OCI-LY7 (cell line): Measurements from ENCODE around the gene PLXNB2. TPM values are rescaled to one million over a fixed set of nuclear protein-coding genes. Genes with fewer than 3 reads are reported as not detected.
"Not testable (repeated sequence)": the region's sequence is repeated elsewhere in the genome, so short reads cannot be mapped to it uniquely, and the experiment has no call there.

Source experiments
- BruUV-seq: library from RNA; stranded (reverse); fragments of 400-500 nt; replicated peaks from 2 replicates; lab custom pipeline; 2021; lab: Mats Ljungman, UMichigan
- CTCF ChIA-PET: fragments of 300-600 bp; sonication (Branson Sonifier 250); formaldehyde crosslinking; loops from one replicate; lab custom pipeline; 2022; ENCODE audit warnings: antibody characterized with exemption; ENCODE audit not compliant: unreplicated experiment; lab: Charles Lee
- POLR2A ChIA-PET: fragments of 300-600 bp; sonication (Branson Sonifier 250); formaldehyde crosslinking; loops from one replicate; lab custom pipeline; 2022; ENCODE audit warnings: antibody characterized with exemption; lab: Charles Lee
- DNase-seq: peaks from one replicate; pipeline ENCODE4 v3.0.0-alpha.2; 2015; ENCODE audit warnings: low spot score
- H2AFZ ChIP-seq: fragments of 200-600 bp; sonication (generic), shearing (Covaris generic); 2 replicates; pipeline ENCODE4 v1.6.1; 2014; ENCODE audit warnings: mild to moderate bottlenecking, antibody characterized with exemption, low read length, moderate library complexity
- H3K27ac ChIP-seq: fragments of 200-600 bp; sonication (generic); 2 replicates; pipeline ENCODE4 v1.5.1; 2014; ENCODE audit warnings: mixed run types, low read depth, mild to moderate bottlenecking, moderate library complexity, low read length, inconsistent platforms; ENCODE audit not compliant: poor library complexity, severe bottlenecking
- H3K36me3 ChIP-seq: fragments of 200-600 bp; sonication (generic); 2 replicates; pipeline ENCODE4 v1.6.1; 2014; ENCODE audit warnings: mild to moderate bottlenecking, antibody characterized with exemption, low read length, moderate library complexity, mixed read lengths; ENCODE audit not compliant: insufficient read depth
- H3K4me1 ChIP-seq: fragments of 200-600 bp; sonication (generic); 2 replicates; pipeline ENCODE4 v1.5.1; 2014; ENCODE audit warnings: mild to moderate bottlenecking, low read length; ENCODE audit not compliant: insufficient read depth, poor library complexity, severe bottlenecking
- H3K4me2 ChIP-seq: fragments of 200-600 bp; sonication (generic); 2 replicates; pipeline ENCODE4 v1.6.1; 2014; ENCODE audit warnings: mild to moderate bottlenecking, low read length
- H3K4me3 ChIP-seq: fragments of 200-600 bp; sonication (generic); 2 replicates; pipeline ENCODE4 v1.5.1; 2014; ENCODE audit warnings: mild to moderate bottlenecking, low read depth, low read length; ENCODE audit not compliant: poor library complexity, severe bottlenecking
- H3K79me2 ChIP-seq: fragments of 200-600 bp; sonication (generic); 2 replicates; pipeline ENCODE4 v1.6.1; 2016; ENCODE audit warnings: low read depth, mild to moderate bottlenecking, low read length, moderate library complexity, mixed read lengths; ENCODE audit not compliant: insufficient read depth
- H3K9me2 ChIP-seq: fragments of 200-600 bp; sonication (generic); 2 replicates; pipeline ENCODE4 v1.6.1; 2016; ENCODE audit warnings: mild to moderate bottlenecking, low read length, mixed read lengths; ENCODE audit not compliant: insufficient read depth
- H3K9me3 ChIP-seq: fragments of 200-600 bp; sonication (generic); 2 replicates; pipeline ENCODE4 v1.6.1; 2014; ENCODE audit warnings: mild to moderate bottlenecking, mixed run types, low read length, mixed read lengths
- H4K20me1 ChIP-seq: fragments of 200-600 bp; sonication (generic); 2 replicates; pipeline ENCODE4 v1.6.1; 2014; ENCODE audit warnings: mild to moderate bottlenecking, antibody characterized with exemption, low read length, moderate library complexity, mixed read lengths; ENCODE audit not compliant: insufficient read depth
- EZH2phosphoT487 ChIP-seq: fragments of 200-600 bp; sonication (generic); IDR thresholded peaks from 2 replicates; pipeline ENCODE4 v1.6.1; 2018; ENCODE audit warnings: low read depth, borderline replicate concordance, mild to moderate bottlenecking, mixed run types, antibody characterized with exemption, low read length, moderate library complexity, mixed read lengths
- intact Hi-C: fragments of 100-400 bp; cut with micrococcal nuclease; formaldehyde crosslinking; loops from one replicate; pipeline ENCODE4 v1.10.0; 2022; ENCODE audit not compliant: unreplicated experiment
- total RNA-seq, 2 experiments: library from RNA; depleted of rRNA in 1 of 2; stranded (reverse); fragments of >200 nt in 1 of 2; shearing (Covaris generic) in 1 of 2; gene quantifications; 2 replicates each; pipeline ENCODE4 v1.2.3, GENCODE V29; 2014 to 2022
- TF ChIP-seq, protein P1 (sequence below): fragments of 200-600 bp; sonication (generic); conservative IDR thresholded peaks from 2 replicates; pipeline ENCODE4 v1.5.1; 2014; ENCODE audit warnings: mild to moderate bottlenecking, antibody characterized with exemption, low read length, moderate library complexity, mixed read lengths

Gene PLXNB2
- total RNA-seq, 2 experiments from 2014 or later = 10.7 to 39.2 TPM

DNA sequence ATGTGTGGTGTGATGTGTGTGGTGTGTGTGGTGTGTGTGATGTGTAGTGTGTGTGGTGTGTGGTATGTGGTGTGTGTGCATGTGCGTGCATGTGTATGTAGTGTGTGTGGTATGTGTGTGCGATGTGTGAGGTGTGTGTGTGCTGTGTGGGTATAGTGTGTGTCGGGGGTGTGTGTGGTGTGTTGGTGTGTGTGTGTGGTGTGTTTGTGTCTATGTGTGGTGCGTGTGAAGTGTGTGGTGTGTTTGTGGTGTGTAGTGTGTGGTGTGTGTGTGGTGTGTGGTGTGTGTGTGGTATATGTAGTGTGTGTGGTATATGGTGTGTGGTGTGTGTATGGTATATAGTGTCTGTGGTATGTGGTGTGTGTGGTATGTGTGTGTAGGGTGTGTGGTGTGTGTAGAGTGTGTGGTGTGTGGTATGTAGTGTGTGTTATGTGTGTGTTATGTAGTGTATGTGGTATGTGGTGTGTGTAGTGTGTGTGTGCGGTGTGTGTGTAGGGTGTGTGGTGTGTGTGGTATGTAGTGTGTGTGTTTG is 30.7 kb upstream of the PLXNB2 start:
- Histone ChIP-seq H3K4me2 (no peak overlapping the region), H2AFZ (no peak overlapping the region), H4K20me1 (no peaks in the 10 kb centered on the region), H3K4me3 (no peak overlapping the region), H3K36me3 (no peaks in the 10 kb centered on the region), H3K9me3 (peaks cover 23% of the 10 kb centered on the region; the same call in 1 of the 2 replicates), H3K9me2 (no peaks in the 10 kb centered on the region), H3K4me1 (peaks cover 53% of the 10 kb centered on the region), H3K27ac (no peak overlapping the region), H3K79me2 (no peaks in the 10 kb centered on the region)
- POLR2A ChIA-PET = no interaction called here
- CTCF ChIA-PET = no interaction called here
- no peak for TF ChIP-seq EZH2phosphoT487
- TF ChIP-seq, protein P1, sequence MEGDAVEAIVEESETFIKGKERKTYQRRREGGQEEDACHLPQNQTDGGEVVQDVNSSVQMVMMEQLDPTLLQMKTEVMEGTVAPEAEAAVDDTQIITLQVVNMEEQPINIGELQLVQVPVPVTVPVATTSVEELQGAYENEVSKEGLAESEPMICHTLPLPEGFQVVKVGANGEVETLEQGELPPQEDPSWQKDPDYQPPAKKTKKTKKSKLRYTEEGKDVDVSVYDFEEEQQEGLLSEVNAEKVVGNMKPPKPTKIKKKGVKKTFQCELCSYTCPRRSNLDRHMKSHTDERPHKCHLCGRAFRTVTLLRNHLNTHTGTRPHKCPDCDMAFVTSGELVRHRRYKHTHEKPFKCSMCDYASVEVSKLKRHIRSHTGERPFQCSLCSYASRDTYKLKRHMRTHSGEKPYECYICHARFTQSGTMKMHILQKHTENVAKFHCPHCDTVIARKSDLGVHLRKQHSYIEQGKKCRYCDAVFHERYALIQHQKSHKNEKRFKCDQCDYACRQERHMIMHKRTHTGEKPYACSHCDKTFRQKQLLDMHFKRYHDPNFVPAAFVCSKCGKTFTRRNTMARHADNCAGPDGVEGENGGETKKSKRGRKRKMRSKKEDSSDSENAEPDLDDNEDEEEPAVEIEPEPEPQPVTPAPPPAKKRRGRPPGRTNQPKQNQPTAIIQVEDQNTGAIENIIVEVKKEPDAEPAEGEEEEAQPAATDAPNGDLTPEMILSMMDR = no peak
- DNase-seq = no peak
- BruUV-seq = no TSS peak
- intact Hi-C loops = no loop called here

DNA sequence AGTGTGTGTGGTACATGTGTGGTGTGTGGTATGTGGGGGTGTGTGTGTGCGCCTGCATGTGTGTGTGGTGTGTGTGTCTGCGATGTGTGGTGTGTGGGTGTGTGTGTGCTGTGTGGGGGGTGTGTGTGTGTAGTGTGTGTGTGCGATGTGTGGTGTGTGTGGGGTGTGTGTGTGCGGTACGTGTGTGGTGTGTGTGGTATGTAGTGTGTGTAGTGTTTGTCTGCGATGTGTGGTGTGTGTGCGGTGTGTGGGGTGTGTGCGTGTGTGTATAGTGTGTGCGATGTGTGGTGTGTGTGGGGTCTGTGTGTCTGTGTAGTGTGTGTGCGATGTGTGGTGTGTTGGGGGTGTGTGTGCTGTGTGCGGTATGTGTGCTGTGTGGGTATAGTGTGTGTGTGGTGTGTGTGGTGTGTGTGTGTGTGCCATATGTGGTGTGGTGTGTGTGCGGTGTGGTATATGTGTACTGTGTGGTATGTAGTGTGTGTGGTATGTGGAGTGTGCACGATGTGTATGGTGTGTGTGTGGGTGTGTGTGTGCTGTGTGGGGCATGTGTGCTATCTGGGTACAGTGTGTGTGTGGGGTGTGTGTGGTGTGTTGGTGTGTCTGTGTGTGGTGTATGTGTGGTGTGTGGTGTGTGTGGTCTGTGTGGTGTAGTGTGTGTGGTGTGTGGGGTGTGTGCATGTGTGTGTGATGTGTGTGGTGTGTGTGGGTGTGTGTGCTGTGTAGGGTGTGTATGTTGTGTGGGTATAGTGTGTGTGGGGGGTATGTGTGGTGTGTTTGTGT is 30.0 kb upstream of the PLXNB2 start:
- POLR2A ChIA-PET = no interaction called here
- H3K9me2 ChIP-seq = no peaks in the 10 kb centered on the region

DNA sequence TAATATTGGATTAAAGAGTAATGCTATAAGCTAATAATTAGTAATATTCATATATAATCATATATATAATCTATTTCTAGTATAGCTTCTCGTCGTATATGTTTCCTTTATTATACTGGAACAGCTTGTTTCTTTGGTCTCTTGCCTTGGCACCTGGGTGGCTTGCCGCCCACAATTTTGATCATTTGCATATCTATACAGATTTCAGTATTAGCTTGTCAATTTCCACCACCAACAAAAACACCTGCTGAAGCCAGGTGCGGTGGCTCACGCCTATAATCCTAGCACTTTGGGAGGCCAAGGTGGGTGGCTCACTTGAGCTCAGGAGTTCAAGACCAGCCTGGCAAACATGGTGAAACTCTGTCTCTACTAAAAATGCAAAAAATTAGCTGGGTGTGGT is 27.0 kb upstream of the PLXNB2 start:
- peak; percentile 60 for DNase-seq
- H2AFZ ChIP-seq, H3K79me2 ChIP-seq, BruUV-seq, H3K36me3 ChIP-seq, H4K20me1 ChIP-seq, H3K9me2 ChIP-seq, intact Hi-C loops: not testable (repeated sequence)
- peak overlapping the region; percentile 83 for H3K27ac ChIP-seq
- CTCF ChIA-PET = interaction anchor here (0.6 to 1.3 kb wide), 2 partner anchors 14 to 163 kb away, joined by 4 read pairs; no protein-coding TSS in a partner anchor
- H3K9me3 ChIP-seq = peaks cover 22% of the 10 kb centered on the region; the same call in 1 of the 2 replicates
- peak overlapping the region; percentile 26 for H3K4me3 ChIP-seq
- H3K4me1 ChIP-seq = peaks cover 41% of the 10 kb centered on the region
- POLR2A ChIA-PET = interaction anchor here (0.6 to 1.1 kb wide), 5 partner anchors 10 to 162 kb away, joined by 3 to 8 read pairs (median 4); no protein-coding TSS in a partner anchor
- peak overlapping the region; percentile 52 for H3K4me2 ChIP-seq

More for the DNA sequence above, 30.0 kb upstream of the PLXNB2 start:
- BruUV-seq = no TSS peak
- H3K4me1 ChIP-seq = peaks cover 51% of the 10 kb centered on the region
- TF ChIP-seq EZH2phosphoT487 = no peak
- TF ChIP-seq, protein P1 = no peak
- no peak overlapping the region for H3K27ac ChIP-seq
- CTCF ChIA-PET = no interaction called here
- H3K9me3 ChIP-seq = peaks cover 23% of the 10 kb centered on the region; the same call in 1 of the 2 replicates
- no peaks in the 10 kb centered on the region for H3K79me2 ChIP-seq
- H3K4me3 ChIP-seq = no peak overlapping the region
- no peak for DNase-seq
- no peaks in the 10 kb centered on the region for H3K36me3 ChIP-seq
- intact Hi-C loops = no loop called here
- H4K20me1 ChIP-seq = no peaks in the 10 kb centered on the region
- no peak overlapping the region for H3K4me2 ChIP-seq
- no peak overlapping the region for H2AFZ ChIP-seq
